ENCODE data around the gene DBI.

- TF ChIP-seq CTCF (IDR thresholded peaks at IDR 0.05 in 4 of 5, conservative IDR thresholded peaks at IDR 0.05 in 1 of 5) (peak in 2 of 5 experiments; percentile 11 to 18), POLR2A (IDR thresholded peaks at IDR 0.05) (no peak)
Observed at GRCh38 chr2:119387381-119388129, 20.8 kb downstream of the DBI start.
